T47D (cell line): ENCODE results near the gene SNX1.

Source experiments
- DNase-seq, 2 experiments: peaks; one replicate each; pipeline versions ENCODE4 v3.0.0 to v3.0.0-alpha.2; 2011 to 2012; ENCODE audit warnings: low read depth in 1 of 2, low spot score in 1 of 2
- JUND ChIP-seq: IDR thresholded peaks from 2 replicates; pipeline ENCODE4 v1.6.1; 2012; ENCODE audit warnings: low read depth
- in situ Hi-C: cut with HindIII; loops from 2 replicates; pipeline ENCODE4 v1.10.0; 2016; ENCODE audit warnings: low sequenced_read_pairs, low pct_unique_long_range_greater_than_20kb

The SNX1 gene

DNA sequence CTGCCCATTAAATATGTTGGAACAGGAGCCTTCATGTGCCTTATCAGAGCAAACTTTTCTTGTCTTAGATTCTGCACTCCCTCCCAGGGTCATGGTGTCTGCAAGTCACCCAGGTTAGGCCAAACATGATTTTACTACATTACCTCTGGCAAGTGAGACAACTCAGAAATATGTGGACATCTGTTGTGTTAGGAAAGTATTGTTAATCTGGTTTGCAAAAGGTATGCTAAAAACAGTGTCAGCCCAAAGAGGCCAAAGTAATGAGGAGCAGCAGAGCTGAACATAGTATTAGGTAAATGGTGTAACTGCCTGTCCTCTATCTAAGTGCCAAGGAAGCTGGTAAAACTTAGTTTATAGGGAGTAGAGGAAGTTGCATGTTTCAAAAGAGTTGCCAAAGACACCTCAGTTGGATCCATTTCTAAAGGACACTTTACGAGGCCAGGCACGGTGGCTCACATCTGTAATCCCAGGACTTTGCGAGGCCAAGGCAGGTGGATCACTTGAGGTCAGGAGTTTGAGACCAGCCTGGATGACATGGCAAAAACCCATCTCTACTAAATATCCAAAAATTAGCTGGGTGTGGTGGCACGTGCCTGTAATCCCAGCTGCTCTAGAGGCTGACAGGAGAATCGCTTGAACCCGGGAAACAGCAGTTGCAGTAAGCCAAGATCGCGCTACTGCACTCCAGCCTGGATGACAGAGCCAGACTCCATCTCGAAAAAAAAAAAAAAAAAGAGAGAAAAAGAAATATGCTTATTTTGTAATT is 89.5 kb downstream of the SNX1 start:
- no peak for TF ChIP-seq JUND
- no peak for DNase-seq
- in situ Hi-C loops = no loop called here

DNA sequence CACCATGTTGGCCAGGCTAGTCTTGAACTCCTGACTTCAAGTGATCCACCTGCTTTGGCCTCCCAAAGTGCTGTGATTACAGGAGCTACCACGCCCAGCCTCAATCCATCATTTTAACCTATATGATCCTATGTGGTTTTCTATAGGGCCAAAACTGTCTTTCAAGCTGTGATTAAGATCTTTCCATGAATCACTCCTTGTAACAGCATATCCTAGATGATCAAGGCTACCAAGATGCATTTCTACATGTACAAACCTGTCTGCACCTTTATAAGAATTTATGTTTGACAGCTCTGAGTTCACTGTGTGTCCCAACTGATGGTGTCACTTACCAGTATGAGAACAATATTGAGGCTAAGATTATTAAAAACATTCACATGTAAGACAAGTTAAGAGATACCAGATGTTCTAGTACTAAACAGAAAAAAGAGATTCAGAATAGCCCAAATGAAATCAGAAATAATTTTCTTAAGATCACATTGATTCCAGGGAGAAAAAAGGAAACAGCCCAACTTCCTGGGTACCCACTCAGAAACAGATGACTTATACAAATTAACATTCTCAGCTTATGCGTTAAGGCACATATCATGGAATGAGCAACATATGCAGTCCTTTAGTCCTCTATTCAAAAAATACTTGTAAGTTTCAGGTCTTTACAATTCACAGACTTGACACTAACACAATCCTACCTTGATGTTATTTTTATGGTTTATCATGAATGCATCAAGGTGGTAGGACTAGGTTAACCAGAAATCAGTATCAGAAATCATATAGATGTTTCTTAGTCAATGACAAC is 91.8 kb downstream of the SNX1 start:
- in situ Hi-C loops = no loop called here
- TF ChIP-seq JUND = no peak
- DNase-seq = no peak
